ENCODE results near the gene SAPCD2.

DNA sequence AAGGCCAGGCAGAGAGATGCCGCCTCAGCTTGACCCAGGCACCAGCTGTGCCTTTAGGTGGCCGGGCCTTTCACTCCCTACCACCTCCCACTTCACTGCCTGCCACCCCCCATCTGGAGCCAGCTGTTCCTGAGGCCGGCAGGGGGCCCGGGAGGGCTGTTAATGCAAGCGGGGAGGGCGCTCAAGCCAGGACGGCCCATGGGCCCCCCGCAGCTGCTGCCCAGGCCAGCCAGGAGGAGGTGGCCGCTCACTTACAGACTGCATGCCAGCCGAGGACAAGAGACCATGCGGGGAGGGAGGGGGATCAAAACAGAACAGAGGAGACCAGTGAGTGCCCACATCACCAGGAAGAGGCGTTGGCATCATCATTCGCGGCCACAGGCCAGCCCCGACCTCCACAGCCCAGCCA lies 46.8 kb downstream of the SAPCD2 start:
- TF ChIP-seq, protein P1, sequence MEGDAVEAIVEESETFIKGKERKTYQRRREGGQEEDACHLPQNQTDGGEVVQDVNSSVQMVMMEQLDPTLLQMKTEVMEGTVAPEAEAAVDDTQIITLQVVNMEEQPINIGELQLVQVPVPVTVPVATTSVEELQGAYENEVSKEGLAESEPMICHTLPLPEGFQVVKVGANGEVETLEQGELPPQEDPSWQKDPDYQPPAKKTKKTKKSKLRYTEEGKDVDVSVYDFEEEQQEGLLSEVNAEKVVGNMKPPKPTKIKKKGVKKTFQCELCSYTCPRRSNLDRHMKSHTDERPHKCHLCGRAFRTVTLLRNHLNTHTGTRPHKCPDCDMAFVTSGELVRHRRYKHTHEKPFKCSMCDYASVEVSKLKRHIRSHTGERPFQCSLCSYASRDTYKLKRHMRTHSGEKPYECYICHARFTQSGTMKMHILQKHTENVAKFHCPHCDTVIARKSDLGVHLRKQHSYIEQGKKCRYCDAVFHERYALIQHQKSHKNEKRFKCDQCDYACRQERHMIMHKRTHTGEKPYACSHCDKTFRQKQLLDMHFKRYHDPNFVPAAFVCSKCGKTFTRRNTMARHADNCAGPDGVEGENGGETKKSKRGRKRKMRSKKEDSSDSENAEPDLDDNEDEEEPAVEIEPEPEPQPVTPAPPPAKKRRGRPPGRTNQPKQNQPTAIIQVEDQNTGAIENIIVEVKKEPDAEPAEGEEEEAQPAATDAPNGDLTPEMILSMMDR (IDR thresholded peaks at IDR 0.05) = no peak
- TF ChIP-seq EP300 (IDR thresholded peaks at IDR 0.05) (no peak), POLR2AphosphoS5 (IDR thresholded peaks at IDR 0.05) (no peak)
